Measurements from ENCODE around the gene SOCS7. TPM values are rescaled to one million over a fixed set of nuclear protein-coding genes. Genes with fewer than 3 reads are reported as not detected.

The SOCS7 gene
- total and polyA plus RNA-seq, 2 of the 4 experiments (the other 2 are of a cell fraction): 6.5 to 6.8 TPM

DNA sequence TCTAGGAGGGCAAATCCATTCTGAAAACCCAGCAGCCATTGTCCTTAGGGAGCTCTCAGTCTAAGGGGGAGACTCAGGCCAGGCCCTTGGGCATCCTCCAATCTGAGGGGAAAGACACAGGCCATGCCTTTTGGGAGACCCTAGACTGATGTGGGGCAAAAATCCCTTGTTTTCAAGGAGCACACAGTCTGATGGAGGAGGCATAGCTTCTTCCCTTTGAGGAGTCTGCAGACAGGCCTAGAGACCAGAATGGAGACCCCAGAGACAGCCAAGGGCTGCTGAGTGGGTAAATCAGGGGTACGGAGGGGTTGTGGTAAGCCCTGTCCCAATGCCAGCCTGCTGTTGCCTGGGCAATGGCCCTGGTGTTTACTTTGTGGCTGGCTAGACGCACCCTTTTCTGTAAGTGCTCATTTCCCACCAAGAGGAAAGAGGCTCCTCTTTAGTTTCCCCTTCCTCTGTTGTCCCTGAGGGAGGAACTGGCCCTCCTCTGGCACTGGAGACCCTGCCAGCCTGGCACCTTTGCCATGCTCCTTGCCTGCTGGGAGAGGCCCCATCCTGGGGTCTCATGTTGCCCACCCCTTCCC lies 96.0 kb downstream of the SOCS7 start:
- Histone ChIP-seq H2AK5ac (ENCODE audit: low read depth, low read length) (peak overlapping the region; percentile 95), H2AK9ac (replicated peaks; ENCODE audit: low read depth, low read length, poor library complexity) (peak overlapping the region; percentile 39), H3K18ac (ENCODE audit: low read depth, low read length) (peak overlapping the region; percentile 45), H4K20me1 (ENCODE audit: insufficient read depth, low read length) (peaks cover 36% of the 10 kb centered on the region), H3K9me3 (ENCODE audit: control insufficient read depth, insufficient read depth, low read length) (no peaks in the 10 kb centered on the region), H3K27ac (ENCODE audit: insufficient read depth, low read length) (peak overlapping the region; percentile 77), H3K4me3 (ENCODE audit: insufficient read depth, low read depth, low read length) (no peak overlapping the region), H4K91ac (ENCODE audit: insufficient read depth, low read depth, low read length) (peak overlapping the region; percentile 74), H3K23ac (ENCODE audit: low read depth, low read length) (peak overlapping the region; percentile 41), H3K56ac (ENCODE audit: extremely low read depth, insufficient read depth, low read length) (peak overlapping the region; percentile 38; the same call in 1 of the 2 replicates), H4K5ac (ENCODE audit: low read depth, low read length) (peak overlapping the region; percentile 46), H2AFZ (replicated peaks; ENCODE audit: low read length, poor library complexity) (peak overlapping the region; percentile 2), H3K79me1 (ENCODE audit: low read depth in 1 of 2, low read length in 2 of 2) (peaks cover 36 to 86% of the 10 kb centered on the region in 2 experiments), H3K27me3 (ENCODE audit: control insufficient read depth, insufficient read depth, low read length) (no peaks in the 10 kb centered on the region), H4K8ac (ENCODE audit: low read depth in 2 of 2, low read length in 2 of 2) (peak overlapping the region; percentile 47 to 64), H2BK15ac (ENCODE audit: low read depth, low read length) (peak overlapping the region; percentile 7; the same call in 1 of the 3 replicates), H3K36me3 (ENCODE audit: control insufficient read depth, insufficient read depth, low read length) (peaks cover 5% of the 10 kb centered on the region; the same call in 1 of the 2 replicates), H2BK120ac (ENCODE audit: low read depth, low read length) (peak overlapping the region; percentile 68), H3K4me1 (ENCODE audit: control insufficient read depth, insufficient read depth, low read length) (peaks cover 43% of the 10 kb centered on the region), H2BK5ac (ENCODE audit: low read depth, low read length, poor library complexity, severe bottlenecking) (peak overlapping the region; percentile 81), H3K9me1 (ENCODE audit: insufficient read depth, low read length) (peaks cover 31% of the 10 kb centered on the region), H3K14ac (replicated peaks; ENCODE audit: low read depth, low read length) (peak overlapping the region; percentile 70), H3K4ac (ENCODE audit: low read depth, low read length) (peak overlapping the region; percentile 82), H3K4me2 (ENCODE audit: low read depth, low read length) (peak overlapping the region; percentile 53), H3K9ac (ENCODE audit: low read depth, low read length) (peak overlapping the region; percentile 3; the same call in 1 of the 2 replicates), H2BK20ac (ENCODE audit: low read depth, low read length) (peak overlapping the region; percentile 38; the same call in 1 of the 2 replicates)
- no peak for DNase-seq
- BruUV-seq (replicated peaks): no TSS peak
- dilution Hi-C loops (cut with HindIII; ENCODE audit: low sequenced_read_pairs, unreplicated experiment): no loop called here
- CTCF ChIA-PET: no interaction called here
- intact Hi-C loops (cut with micrococcal nuclease): no loop called here
- in situ Hi-C loops (cut with MboI; ENCODE audit: low sequenced_read_pairs): no loop called here
- no peak for ATAC-seq (ENCODE audit: low read depth)
- POLR2A ChIA-PET (ENCODE audit: unreplicated experiment): interaction anchor here (0.6 kb wide), 1 partner anchor 250 kb away, joined by 4 read pairs; no protein-coding TSS in a partner anchor
- WGBS, 2 experiments (ENCODE audit: extremely low coverage in 2 of 2, insufficient read length in 1 of 2): no CpG with 5 or more reads among the region's 2 CpGs
- no peak for TF ChIP-seq NFE2L2 (IDR thresholded peaks at IDR 0.05; ENCODE audit: low read depth, low read length)
- TF ChIP-seq, protein P1, sequence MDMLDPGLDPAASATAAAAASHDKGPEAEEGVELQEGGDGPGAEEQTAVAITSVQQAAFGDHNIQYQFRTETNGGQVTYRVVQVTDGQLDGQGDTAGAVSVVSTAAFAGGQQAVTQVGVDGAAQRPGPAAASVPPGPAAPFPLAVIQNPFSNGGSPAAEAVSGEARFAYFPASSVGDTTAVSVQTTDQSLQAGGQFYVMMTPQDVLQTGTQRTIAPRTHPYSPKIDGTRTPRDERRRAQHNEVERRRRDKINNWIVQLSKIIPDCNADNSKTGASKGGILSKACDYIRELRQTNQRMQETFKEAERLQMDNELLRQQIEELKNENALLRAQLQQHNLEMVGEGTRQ (IDR thresholded peaks at IDR 0.05; ENCODE audit: low read depth, low read length): no peak
- TF ChIP-seq SMC3 (IDR thresholded peaks at IDR 0.05; ENCODE audit: low read depth, low read length): no peak
- no peak for TF ChIP-seq MAZ (IDR thresholded peaks at IDR 0.05; ENCODE audit: borderline replicate concordance, low read depth, low read length)
- TF ChIP-seq, protein P2, sequence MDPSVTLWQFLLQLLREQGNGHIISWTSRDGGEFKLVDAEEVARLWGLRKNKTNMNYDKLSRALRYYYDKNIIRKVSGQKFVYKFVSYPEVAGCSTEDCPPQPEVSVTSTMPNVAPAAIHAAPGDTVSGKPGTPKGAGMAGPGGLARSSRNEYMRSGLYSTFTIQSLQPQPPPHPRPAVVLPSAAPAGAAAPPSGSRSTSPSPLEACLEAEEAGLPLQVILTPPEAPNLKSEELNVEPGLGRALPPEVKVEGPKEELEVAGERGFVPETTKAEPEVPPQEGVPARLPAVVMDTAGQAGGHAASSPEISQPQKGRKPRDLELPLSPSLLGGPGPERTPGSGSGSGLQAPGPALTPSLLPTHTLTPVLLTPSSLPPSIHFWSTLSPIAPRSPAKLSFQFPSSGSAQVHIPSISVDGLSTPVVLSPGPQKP (IDR thresholded peaks at IDR 0.05; ENCODE audit: borderline replicate concordance, low read depth, low read length): no peak
- no peak for TF ChIP-seq CHD1 (IDR thresholded peaks at IDR 0.05; ENCODE audit: low read depth, low read length)
- TF ChIP-seq, protein P3, sequence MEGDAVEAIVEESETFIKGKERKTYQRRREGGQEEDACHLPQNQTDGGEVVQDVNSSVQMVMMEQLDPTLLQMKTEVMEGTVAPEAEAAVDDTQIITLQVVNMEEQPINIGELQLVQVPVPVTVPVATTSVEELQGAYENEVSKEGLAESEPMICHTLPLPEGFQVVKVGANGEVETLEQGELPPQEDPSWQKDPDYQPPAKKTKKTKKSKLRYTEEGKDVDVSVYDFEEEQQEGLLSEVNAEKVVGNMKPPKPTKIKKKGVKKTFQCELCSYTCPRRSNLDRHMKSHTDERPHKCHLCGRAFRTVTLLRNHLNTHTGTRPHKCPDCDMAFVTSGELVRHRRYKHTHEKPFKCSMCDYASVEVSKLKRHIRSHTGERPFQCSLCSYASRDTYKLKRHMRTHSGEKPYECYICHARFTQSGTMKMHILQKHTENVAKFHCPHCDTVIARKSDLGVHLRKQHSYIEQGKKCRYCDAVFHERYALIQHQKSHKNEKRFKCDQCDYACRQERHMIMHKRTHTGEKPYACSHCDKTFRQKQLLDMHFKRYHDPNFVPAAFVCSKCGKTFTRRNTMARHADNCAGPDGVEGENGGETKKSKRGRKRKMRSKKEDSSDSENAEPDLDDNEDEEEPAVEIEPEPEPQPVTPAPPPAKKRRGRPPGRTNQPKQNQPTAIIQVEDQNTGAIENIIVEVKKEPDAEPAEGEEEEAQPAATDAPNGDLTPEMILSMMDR (conservative IDR thresholded peaks at IDR 0.05; ENCODE audit: low read depth, low read length): no peak
- no peak for TF ChIP-seq MAFK (IDR thresholded peaks at IDR 0.05; ENCODE audit: low read depth, low read length)
- TF ChIP-seq BHLHE40 (IDR thresholded peaks at IDR 0.05; ENCODE audit: low read depth, low read length): no peak
- no peak for TF ChIP-seq RCOR1 (IDR thresholded peaks at IDR 0.05; ENCODE audit: insufficient replicate concordance, low read length)
- TF ChIP-seq FOS (IDR thresholded peaks at IDR 0.05; ENCODE audit: low read depth, low read length): no peak
- TF ChIP-seq CEBPB (IDR thresholded peaks at IDR 0.05; ENCODE audit: low read depth, low read length): no peak
- TF ChIP-seq RFX5 (IDR thresholded peaks at IDR 0.05; ENCODE audit: low read depth, low read length): no peak
- TF ChIP-seq MXI1 (IDR thresholded peaks at IDR 0.05; ENCODE audit: borderline replicate concordance, low read depth, low read length): no peak
- TF ChIP-seq RAD21 (IDR thresholded peaks at IDR 0.05; ENCODE audit: low read length): no peak
- TF ChIP-seq POLR2A (IDR thresholded peaks at IDR 0.05; ENCODE audit: low read depth, low read length): no peak
